Measurements from ENCODE around the gene ZMYM2. TPM values are rescaled to one million over a fixed set of nuclear protein-coding genes. Genes with fewer than 3 reads are reported as not detected.

ZMYM2 gene
- total RNA-seq, 1 donor, result 62.5 TPM

GRCh38 chr13:20043207-20043925 is 84.8 kb downstream of the ZMYM2 start:
- TF ChIP-seq CTCF (IDR thresholded peaks at IDR 0.05; ENCODE audit: insufficient read depth, low read length), result no peak
- no peak overlapping the region for H3K4me3 ChIP-seq (ENCODE audit: low read depth, low read length)
- no peak for DNase-seq (ENCODE audit: low read depth)

GRCh38 chr13:20044086-20044485 is 85.6 kb downstream of the ZMYM2 start:
- no peak for DNase-seq (ENCODE audit: low read depth)
- no peak overlapping the region for H3K4me3 ChIP-seq (ENCODE audit: low read depth, low read length)
- TF ChIP-seq CTCF (IDR thresholded peaks at IDR 0.05; ENCODE audit: insufficient read depth, low read length), result no peak

DNA sequence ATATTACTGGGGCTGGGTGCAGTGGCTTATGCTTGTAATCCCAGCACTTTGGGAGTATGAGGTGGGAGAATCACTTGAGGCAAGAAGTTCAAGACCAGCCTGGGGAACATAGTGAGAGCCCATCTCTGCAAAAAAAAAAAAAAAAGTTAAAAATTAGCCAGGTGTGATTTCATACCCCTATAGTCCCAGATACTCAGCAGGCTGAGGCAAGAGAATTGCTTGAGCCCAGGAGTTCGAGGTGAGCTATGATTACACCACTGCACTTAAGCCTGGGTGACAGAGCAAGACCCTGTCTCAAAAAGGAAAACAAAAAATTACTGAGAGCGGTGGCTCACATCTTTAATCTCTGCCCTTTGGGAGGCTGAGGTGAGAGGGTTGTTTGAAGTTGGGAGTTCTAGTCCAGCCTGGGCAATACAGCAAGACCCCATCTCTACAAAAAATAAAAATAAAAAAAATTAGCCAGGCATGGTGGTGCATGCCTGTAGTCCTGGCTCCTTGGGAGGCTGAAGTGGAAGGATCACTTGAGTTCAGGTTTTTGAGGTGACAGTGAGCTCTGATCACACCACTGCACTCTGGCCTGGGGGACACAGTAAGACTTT is 87.5 kb downstream of the ZMYM2 start:
- TF ChIP-seq CTCF (IDR thresholded peaks at IDR 0.05; ENCODE audit: insufficient read depth, low read length), result no peak
- no peak overlapping the region for H3K4me3 ChIP-seq (ENCODE audit: low read depth, low read length)
- no peak for DNase-seq (ENCODE audit: low read depth)

DNA sequence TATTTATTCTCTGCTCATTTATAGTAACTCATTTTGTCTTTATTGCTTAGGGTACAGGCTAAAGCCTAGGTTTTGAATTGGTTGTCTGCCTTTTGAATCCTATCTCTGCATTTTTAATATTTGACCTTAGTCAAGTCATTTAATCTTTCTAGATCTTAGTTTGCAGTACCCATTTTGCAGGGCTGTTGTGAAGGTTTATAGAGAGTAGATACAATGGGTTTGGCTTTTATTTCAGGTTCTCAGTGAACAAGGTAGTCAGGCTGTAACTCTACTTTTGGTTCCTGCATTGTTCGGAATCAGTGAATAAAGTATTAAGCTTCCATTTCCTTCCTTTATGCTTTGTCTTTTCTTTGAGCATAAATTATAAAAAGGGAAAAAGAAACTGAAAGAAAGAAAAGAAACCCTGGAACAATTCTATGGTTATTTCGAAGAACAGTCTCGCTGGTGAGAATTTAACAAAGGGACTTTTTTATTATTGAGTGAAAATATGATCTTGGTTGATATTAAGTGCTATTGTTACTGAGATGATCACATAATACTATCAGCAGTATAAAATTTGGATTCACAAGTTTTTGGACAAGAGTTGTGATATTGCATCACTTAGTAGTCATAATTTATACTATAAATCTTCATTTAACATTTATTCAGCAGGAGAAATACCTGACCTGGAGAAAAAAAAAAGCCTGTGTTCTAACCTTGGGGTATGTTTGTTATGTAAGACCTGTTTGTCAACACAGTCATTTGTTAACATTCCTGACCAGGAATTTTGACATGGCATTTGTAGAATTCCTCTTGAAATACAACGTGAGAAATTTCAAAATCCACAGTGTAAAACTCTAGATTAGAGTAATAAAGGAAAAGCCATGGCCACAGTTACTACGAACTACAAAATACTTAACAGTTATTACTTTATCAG is 91.3 kb downstream of the ZMYM2 start:
- H3K4me3 ChIP-seq (ENCODE audit: low read depth, low read length), result no peak overlapping the region
- no peak for DNase-seq (ENCODE audit: low read depth)
- TF ChIP-seq CTCF (IDR thresholded peaks at IDR 0.05; ENCODE audit: insufficient read depth, low read length), result no peak

DNA sequence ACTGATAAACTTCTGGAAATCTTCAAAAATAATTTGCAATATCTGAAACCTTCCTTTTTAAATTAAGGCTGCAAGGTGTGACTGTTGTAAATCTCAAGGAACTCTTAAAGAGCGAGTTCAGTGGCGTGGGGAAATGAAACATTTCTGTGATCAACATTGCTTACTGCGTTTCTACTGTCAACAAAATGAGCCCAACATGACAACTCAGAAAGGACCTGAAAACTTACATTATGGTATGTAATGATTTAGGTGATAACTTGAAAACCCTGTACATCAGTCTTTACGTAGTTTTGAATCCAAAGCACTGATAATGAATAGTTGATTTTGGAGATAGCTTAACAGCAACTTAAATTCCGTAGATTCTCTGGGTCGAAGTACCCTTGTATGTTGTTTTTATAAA is 92.8 kb downstream of the ZMYM2 start:
- no peak overlapping the region for H3K4me3 ChIP-seq (ENCODE audit: low read depth, low read length)
- no peak for TF ChIP-seq CTCF (IDR thresholded peaks at IDR 0.05; ENCODE audit: insufficient read depth, low read length)
- DNase-seq (ENCODE audit: low read depth), result no peak

- H3K4me3 ChIP-seq (ENCODE audit: low read depth, low read length), result no peak overlapping the region
- peak; percentile 50 for DNase-seq (ENCODE audit: low read depth)
- TF ChIP-seq CTCF (IDR thresholded peaks at IDR 0.05; ENCODE audit: insufficient read depth, low read length), result no peak
Measured at GRCh38 chr13:20053016-20053415, 94.5 kb downstream of the ZMYM2 start.
